ENCODE data around the gene ADAM33.

DNA sequence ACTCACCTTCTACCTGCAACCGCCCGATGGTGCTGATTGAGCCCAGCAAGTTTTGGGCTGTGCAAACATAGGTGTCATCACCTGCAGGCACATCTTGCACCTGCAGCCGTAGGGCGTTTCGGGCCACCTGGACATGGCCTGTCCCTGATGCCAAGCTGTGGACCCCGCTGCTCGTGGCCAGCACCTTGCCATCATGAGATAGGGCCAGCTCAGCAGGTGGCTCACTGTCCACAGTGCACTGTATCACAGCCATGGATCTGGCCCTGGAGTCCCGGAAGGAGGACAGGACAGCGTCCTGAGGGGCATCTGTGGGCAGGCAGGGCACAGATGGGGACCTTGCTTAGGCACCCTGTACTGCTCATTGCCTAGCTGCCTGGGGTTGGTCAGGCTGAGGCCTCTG lies 10.1 kb upstream of the ADAM33 start:
- no peak for TF ChIP-seq POLR2A (IDR thresholded peaks at IDR 0.05)
- TF ChIP-seq, protein P1, sequence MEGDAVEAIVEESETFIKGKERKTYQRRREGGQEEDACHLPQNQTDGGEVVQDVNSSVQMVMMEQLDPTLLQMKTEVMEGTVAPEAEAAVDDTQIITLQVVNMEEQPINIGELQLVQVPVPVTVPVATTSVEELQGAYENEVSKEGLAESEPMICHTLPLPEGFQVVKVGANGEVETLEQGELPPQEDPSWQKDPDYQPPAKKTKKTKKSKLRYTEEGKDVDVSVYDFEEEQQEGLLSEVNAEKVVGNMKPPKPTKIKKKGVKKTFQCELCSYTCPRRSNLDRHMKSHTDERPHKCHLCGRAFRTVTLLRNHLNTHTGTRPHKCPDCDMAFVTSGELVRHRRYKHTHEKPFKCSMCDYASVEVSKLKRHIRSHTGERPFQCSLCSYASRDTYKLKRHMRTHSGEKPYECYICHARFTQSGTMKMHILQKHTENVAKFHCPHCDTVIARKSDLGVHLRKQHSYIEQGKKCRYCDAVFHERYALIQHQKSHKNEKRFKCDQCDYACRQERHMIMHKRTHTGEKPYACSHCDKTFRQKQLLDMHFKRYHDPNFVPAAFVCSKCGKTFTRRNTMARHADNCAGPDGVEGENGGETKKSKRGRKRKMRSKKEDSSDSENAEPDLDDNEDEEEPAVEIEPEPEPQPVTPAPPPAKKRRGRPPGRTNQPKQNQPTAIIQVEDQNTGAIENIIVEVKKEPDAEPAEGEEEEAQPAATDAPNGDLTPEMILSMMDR (IDR thresholded peaks at IDR 0.05) = no peak
